Fibroblast of skin of abdomen (primary cell): ENCODE data around the gene BBIP1. TPM values are rescaled to one million over a fixed set of nuclear protein-coding genes. Genes with fewer than 3 reads are reported as not detected.

Experiments used
- DNase-seq: peaks from one replicate; pipeline ENCODE4 v3.0.0-alpha.2; 2013
- polyA plus RNA-seq, 2 experiments: library from polyadenylated mRNA; unstranded; fragments of 120-200 nt; gene quantifications; one replicate each; pipeline ENCODE4 v1.2.1, GENCODE V29; 2013; ENCODE audit not compliant: insufficient read length in 2 of 2

The BBIP1 gene
- 38.1 TPM for polyA plus RNA-seq (2013, experiment 1 of 2; ENCODE audit: insufficient read length)
- polyA plus RNA-seq (2013, experiment 2 of 2; ENCODE audit: insufficient read length), result 32.9 TPM

- DNase-seq, result peak; percentile 100
Observed at GRCh38 chr10:110918643-110919348, at the start of gene BBIP1. TSS of gene BBIP1 (minus strand) at chr10:110919180. CDS start at chr10:110918157, 1,023 bp downstream.

GRCh38 chr10:110967645-110968044 lies 48.7 kb upstream of the BBIP1 start:
- DNase-seq, result no peak

GRCh38 chr10:110967009-110967630 lies 48.1 kb upstream of the BBIP1 start:
- DNase-seq, result no peak

GRCh38 chr10:110966146-110966545 lies 47.2 kb upstream of the BBIP1 start:
- DNase-seq, result peak; percentile 17

GRCh38 chr10:110965216-110965615 lies 46.2 kb upstream of the BBIP1 start:
- no peak for DNase-seq

GRCh38 chr10:110964681-110965080 lies 45.7 kb upstream of the BBIP1 start:
- no peak for DNase-seq

GRCh38 chr10:110963162-110963561 lies 44.2 kb upstream of the BBIP1 start:
- DNase-seq, result no peak

GRCh38 chr10:110962443-110962842 lies 43.5 kb upstream of the BBIP1 start:
- DNase-seq, result no peak

GRCh38 chr10:110960333-110960712 lies 41.3 kb upstream of the BBIP1 start:
- no peak for DNase-seq

- peak; percentile 50 for DNase-seq
Observed at GRCh38 chr10:110959379-110960332, 40.7 kb upstream of the BBIP1 start.

GRCh38 chr10:110957606-110958005 lies 38.6 kb upstream of the BBIP1 start:
- no peak for DNase-seq

GRCh38 chr10:110951381-110951780 lies 32.4 kb upstream of the BBIP1 start:
- no peak for DNase-seq

- DNase-seq, result peak; percentile 55
Observed at GRCh38 chr10:110947061-110947595, 28.1 kb upstream of the BBIP1 start.

GRCh38 chr10:110946496-110946895 lies 27.5 kb upstream of the BBIP1 start:
- DNase-seq, result no peak

GRCh38 chr10:110944792-110945396 lies 25.9 kb upstream of the BBIP1 start:
- DNase-seq, result peak; percentile 59

- no peak for DNase-seq
Observed at GRCh38 chr10:110939419-110939818, 20.4 kb upstream of the BBIP1 start.

- no peak for DNase-seq
Observed at GRCh38 chr10:110936757-110937156, 17.8 kb upstream of the BBIP1 start.

GRCh38 chr10:110932505-110933180 lies 13.7 kb upstream of the BBIP1 start:
- DNase-seq, result no peak

GRCh38 chr10:110931769-110932381 lies 12.9 kb upstream of the BBIP1 start:
- no peak for DNase-seq

- no peak for DNase-seq
Observed at GRCh38 chr10:110927461-110927860, 8.5 kb upstream of the BBIP1 start.

- no peak for DNase-seq
Observed at GRCh38 chr10:110923856-110924493, 5.0 kb upstream of the BBIP1 start.
